Suppressor macrophage treated with lipopolysaccharide for 4 hours (primary cell): ENCODE data around the gene C1orf159.

Source experiments
- DNase-seq: peaks from one replicate; pipeline ENCODE4 v3.0.0-alpha.2; 2020

Gene C1orf159

GRCh38 chr1:1090424-1091343 lies 25.2 kb downstream of the C1orf159 start:
- no peak for DNase-seq

- no peak for DNase-seq
Measured at GRCh38 chr1:1089731-1090423, 26.0 kb downstream of the C1orf159 start.

GRCh38 chr1:1088801-1089680 lies 26.8 kb downstream of the C1orf159 start:
- DNase-seq: no peak

GRCh38 chr1:1088029-1088800 lies 27.7 kb downstream of the C1orf159 start:
- DNase-seq: no peak

- no peak for DNase-seq
Measured at GRCh38 chr1:1087351-1088028, 28.4 kb downstream of the C1orf159 start.

- DNase-seq: no peak
Measured at GRCh38 chr1:1086911-1087341, 29.0 kb downstream of the C1orf159 start.

- no peak for DNase-seq
Measured at GRCh38 chr1:1085911-1086841, 29.7 kb downstream of the C1orf159 start.

GRCh38 chr1:1085171-1085841 lies 30.6 kb downstream of the C1orf159 start:
- DNase-seq: no peak

- DNase-seq: no peak
Measured at GRCh38 chr1:1084372-1085170, 31.3 kb downstream of the C1orf159 start.

GRCh38 chr1:1083416-1084371 lies 32.2 kb downstream of the C1orf159 start:
- DNase-seq: no peak

- no peak for DNase-seq
Measured at GRCh38 chr1:1082776-1083415, 33.0 kb downstream of the C1orf159 start.

GRCh38 chr1:1082239-1082775 lies 33.6 kb downstream of the C1orf159 start:
- no peak for DNase-seq

GRCh38 chr1:1081311-1082238 lies 34.3 kb downstream of the C1orf159 start:
- DNase-seq: no peak

- DNase-seq: no peak
Measured at GRCh38 chr1:1080951-1081310, 35.0 kb downstream of the C1orf159 start.

GRCh38 chr1:1080122-1080757 lies 35.6 kb downstream of the C1orf159 start:
- DNase-seq: no peak
